Measurements from ENCODE around the gene IQSEC3.
"Not testable (repeated sequence)": the region's sequence is repeated elsewhere in the genome, so short reads cannot be mapped to it uniquely, and the experiment has no call there.

The IQSEC3 gene

GRCh38 chr12:53735-54730 is 12.5 kb upstream of the IQSEC3 start:
- DNase-seq = no peak

GRCh38 chr12:54750-55535 is 11.6 kb upstream of the IQSEC3 start:
- no peak for DNase-seq

GRCh38 chr12:56683-57346 is 9.8 kb upstream of the IQSEC3 start:
- no peak for DNase-seq

GRCh38 chr12:57539-57938 is 9.0 kb upstream of the IQSEC3 start:
- no peak for DNase-seq

- DNase-seq = no peak
These were observed 7.7 kb upstream of the IQSEC3 start for GRCh38 chr12:58832-59231.

GRCh38 chr12:61845-62244 is 4.7 kb upstream of the IQSEC3 start:
- DNase-seq = not testable (repeated sequence)

GRCh38 chr12:65491-66063 is 990 bp upstream of the IQSEC3 start:
- not testable (repeated sequence) for DNase-seq

GRCh38 chr12:66782-67504 is 376 bp downstream of the IQSEC3 start:
- DNase-seq = not testable (repeated sequence)

- DNase-seq = not testable (repeated sequence)
These were observed 3.1 kb downstream of the IQSEC3 start for GRCh38 chr12:69677-70076.

- DNase-seq = not testable (repeated sequence)
These were observed 4.0 kb downstream of the IQSEC3 start for GRCh38 chr12:70541-70940.

GRCh38 chr12:72018-72417 is 5.5 kb downstream of the IQSEC3 start:
- not testable (repeated sequence) for DNase-seq

- not testable (repeated sequence) for DNase-seq
These were observed 8.0 kb downstream of the IQSEC3 start for GRCh38 chr12:74420-75190.

- not testable (repeated sequence) for DNase-seq
These were observed 9.0 kb downstream of the IQSEC3 start for GRCh38 chr12:75541-75940.

GRCh38 chr12:76102-76501 is 9.5 kb downstream of the IQSEC3 start:
- DNase-seq = not testable (repeated sequence)

GRCh38 chr12:76551-76950 is 10.0 kb downstream of the IQSEC3 start:
- not testable (repeated sequence) for DNase-seq

- not testable (repeated sequence) for DNase-seq
These were observed 10.6 kb downstream of the IQSEC3 start for GRCh38 chr12:77101-77719.

GRCh38 chr12:77769-78383 is 11.3 kb downstream of the IQSEC3 start:
- DNase-seq = not testable (repeated sequence)

- DNase-seq = no peak
These were observed 12.4 kb downstream of the IQSEC3 start for GRCh38 chr12:78981-79380.

- DNase-seq = no peak
These were observed 14.2 kb downstream of the IQSEC3 start for GRCh38 chr12:80681-81190.

GRCh38 chr12:82740-83139 is 16.2 kb downstream of the IQSEC3 start:
- DNase-seq = no peak

All from DMS79 treated with DMSO at 0.1 percent for 48 hours (cell line).